Epithelial cell of proximal tubule (primary cell): ENCODE measurements around the gene PRKAG1. TPM values are rescaled to one million over a fixed set of nuclear protein-coding genes. Genes with fewer than 3 reads are reported as not detected.

ENCODE experiments used
- DNase-seq: peaks from one replicate; pipeline ENCODE4 v3.0.0-alpha.2; 2011; ENCODE audit warnings: low read depth
- H3K4me3 ChIP-seq: 2 replicates; pipeline ENCODE4 v1.5.1; 2011; ENCODE audit warnings: low read depth, mild to moderate bottlenecking, low read length
- CTCF ChIP-seq: conservative IDR thresholded peaks from 2 replicates; pipeline ENCODE4 v1.5.1; 2012; ENCODE audit warnings: low read depth, mild to moderate bottlenecking, low read length
- total RNA-seq: library from RNA; depleted of rRNA; stranded (reverse); fragments of >200 nt; gene quantifications from 2 replicates; pipeline ENCODE4 v1.2.3, GENCODE V29; 2015

PRKAG1 gene
- total RNA-seq, 1 donor from 2014 or later = 50.7 TPM

- H3K4me3 ChIP-seq = no peak overlapping the region
- no peak for TF ChIP-seq CTCF
- no peak for DNase-seq
Measured at GRCh38 chr12:49031573-49032161, 13.1 kb upstream of the PRKAG1 start.

- no peak overlapping the region for H3K4me3 ChIP-seq
- no peak for DNase-seq
- TF ChIP-seq CTCF = no peak
Measured at GRCh38 chr12:49030714-49031572, 12.4 kb upstream of the PRKAG1 start.

GRCh38 chr12:49030119-49030518 is 11.5 kb upstream of the PRKAG1 start:
- no peak overlapping the region for H3K4me3 ChIP-seq
- no peak for TF ChIP-seq CTCF

GRCh38 chr12:49028666-49029275 is 10.2 kb upstream of the PRKAG1 start:
- H3K4me3 ChIP-seq = no peak overlapping the region
- no peak for TF ChIP-seq CTCF
- DNase-seq = no peak

More at GRCh38 chr12:49030119-49030518, 11.5 kb upstream of the PRKAG1 start:
- no peak for DNase-seq

GRCh38 chr12:49027846-49028555 is 9.4 kb upstream of the PRKAG1 start:
- no peak overlapping the region for H3K4me3 ChIP-seq
- no peak for TF ChIP-seq CTCF
- no peak for DNase-seq

GRCh38 chr12:49026678-49027480 is 8.3 kb upstream of the PRKAG1 start:
- TF ChIP-seq CTCF = no peak
- no peak for DNase-seq
- H3K4me3 ChIP-seq = no peak overlapping the region
